SK-N-MC (cell line): Measurements from ENCODE around the gene PSG1.
"Not testable (repeated sequence)": the region's sequence is repeated elsewhere in the genome, so short reads cannot be mapped to it uniquely, and the experiment has no call there.

ENCODE experiments used
- DNase-seq: peaks from one replicate; pipeline ENCODE4 v3.0.0-alpha.2; 2011; ENCODE audit warnings: low read depth, low spot score
- H3K27ac ChIP-seq: fragments of 200-600 bp; sonication (generic); 2 replicates; pipeline ENCODE4 v1.5.1; 2016; ENCODE audit warnings: mixed run types
- H3K36me3 ChIP-seq: fragments of 200-600 bp; sonication (generic); 2 replicates; pipeline ENCODE4 v1.6.1; 2017; ENCODE audit warnings: antibody characterized with exemption, low read length, mixed read lengths; ENCODE audit not compliant: insufficient read depth
- H3K4me3 ChIP-seq: fragments of 200-600 bp; sonication (generic); 2 replicates; pipeline ENCODE4 v1.5.1; 2016
- H3K9ac ChIP-seq: fragments of 200-600 bp; sonication (generic); 2 replicates; pipeline ENCODE4 v1.8.0; 2017; ENCODE audit warnings: mixed run types, mixed read lengths; ENCODE audit not compliant: insufficient read length
- H3K9me3 ChIP-seq: fragments of 200-600 bp; sonication (generic); 2 replicates; pipeline ENCODE4 v1.6.1; 2017; ENCODE audit warnings: low read depth, mild to moderate bottlenecking, antibody characterized with exemption, low read length, moderate library complexity, mixed read lengths
- EZH2 ChIP-seq: fragments of 200-600 bp; sonication (generic); IDR thresholded peaks from one replicate; pipeline ENCODE4 v1.6.1; 2017; ENCODE audit warnings: antibody characterized with exemption
- FOXP2 ChIP-seq: optimal IDR thresholded peaks from 2 replicates; pipeline ENCODE3; 2011; ENCODE audit warnings: mild to moderate bottlenecking, moderate library complexity; ENCODE audit not compliant: insufficient read depth; ENCODE audit errors: extremely low read length, control extremely low read depth
- POLR2AphosphoS5 ChIP-seq: IDR thresholded peaks from 2 replicates; pipeline ENCODE4 v1.6.1; 2012; ENCODE audit warnings: mild to moderate bottlenecking, low read depth, low read length, borderline replicate concordance

The PSG1 gene

DNA sequence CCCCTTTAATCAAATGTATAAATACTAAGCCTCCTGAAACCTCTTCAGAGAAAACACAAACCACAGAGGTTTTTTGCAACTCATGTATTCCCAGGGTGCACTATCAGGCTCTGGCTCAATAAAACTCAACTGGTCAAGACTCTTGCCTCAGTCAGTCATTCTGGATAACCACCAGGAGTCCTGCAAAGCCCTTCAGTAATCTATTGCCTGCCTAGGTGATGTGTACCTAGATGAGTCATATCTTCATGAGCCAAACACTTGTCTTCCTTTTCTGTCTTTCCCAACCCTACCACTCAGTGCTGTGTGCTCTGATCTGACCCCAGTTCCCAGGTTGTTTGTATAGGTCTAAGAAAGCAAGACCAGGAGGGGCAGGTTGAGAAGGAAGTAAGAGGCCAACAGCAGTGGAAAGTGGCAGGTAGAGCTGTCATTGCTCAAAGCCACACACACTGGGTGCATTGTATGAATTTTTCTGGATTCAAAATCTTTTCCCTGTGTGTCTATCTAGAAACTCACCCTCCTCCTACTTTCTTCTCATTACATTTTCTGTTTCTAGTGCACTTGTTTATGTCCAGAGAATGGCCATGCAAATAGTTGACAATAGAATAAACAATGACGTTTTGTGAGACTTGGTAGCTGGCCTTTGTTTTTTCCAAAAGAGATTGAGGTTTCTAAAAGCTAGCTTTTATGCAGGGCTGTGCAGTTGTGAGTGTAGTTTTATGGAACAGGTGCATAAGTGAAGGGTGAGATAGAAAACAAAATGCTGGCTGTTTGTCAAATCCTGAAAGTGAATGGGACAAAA, 48.1 kb downstream of the PSG1 start:
- no peak overlapping the region for H3K4me3 ChIP-seq
- TF ChIP-seq POLR2AphosphoS5 (no peak), EZH2 (no peak), FOXP2 (no peak)
- no peaks in the 10 kb centered on the region for H3K9me3 ChIP-seq
- no peaks in the 10 kb centered on the region for H3K36me3 ChIP-seq
- DNase-seq: no peak
- H3K27ac ChIP-seq: no peak overlapping the region
- no peak overlapping the region for H3K9ac ChIP-seq

DNA sequence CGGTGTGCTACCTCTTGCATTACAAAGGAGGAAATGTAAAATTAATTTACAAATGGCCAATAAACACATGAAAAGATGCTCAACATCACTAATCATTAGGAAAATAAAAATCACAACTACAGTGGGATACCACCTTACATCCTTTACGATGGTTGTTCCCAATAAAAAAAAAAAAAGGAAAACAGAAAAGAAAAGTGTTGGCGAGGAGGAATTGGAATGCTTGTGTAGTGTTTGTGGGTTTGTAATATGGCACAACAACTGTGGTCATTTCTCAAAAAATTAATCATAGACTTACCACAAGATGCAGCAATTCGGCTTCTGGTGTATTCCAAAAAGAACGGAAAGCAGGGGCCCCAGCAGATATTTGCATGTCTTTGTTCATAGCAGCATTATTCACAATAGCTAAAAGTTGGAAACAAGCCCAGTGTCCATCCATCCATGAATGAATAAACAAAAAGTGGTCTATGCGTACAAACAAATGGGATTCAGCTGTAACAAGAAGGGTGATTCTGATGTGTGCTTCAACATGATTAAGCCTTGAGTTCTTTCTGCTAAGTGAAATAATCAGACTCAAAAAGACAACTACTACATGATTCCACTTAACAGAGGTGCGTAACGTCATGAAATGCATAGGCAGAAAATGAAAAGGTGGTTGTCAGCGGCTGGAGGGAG, 58.1 kb downstream of the PSG1 start:
- not testable (repeated sequence) for DNase-seq, H3K36me3 ChIP-seq, H3K4me3 ChIP-seq, H3K9me3 ChIP-seq, H3K27ac ChIP-seq, H3K9ac ChIP-seq

DNA sequence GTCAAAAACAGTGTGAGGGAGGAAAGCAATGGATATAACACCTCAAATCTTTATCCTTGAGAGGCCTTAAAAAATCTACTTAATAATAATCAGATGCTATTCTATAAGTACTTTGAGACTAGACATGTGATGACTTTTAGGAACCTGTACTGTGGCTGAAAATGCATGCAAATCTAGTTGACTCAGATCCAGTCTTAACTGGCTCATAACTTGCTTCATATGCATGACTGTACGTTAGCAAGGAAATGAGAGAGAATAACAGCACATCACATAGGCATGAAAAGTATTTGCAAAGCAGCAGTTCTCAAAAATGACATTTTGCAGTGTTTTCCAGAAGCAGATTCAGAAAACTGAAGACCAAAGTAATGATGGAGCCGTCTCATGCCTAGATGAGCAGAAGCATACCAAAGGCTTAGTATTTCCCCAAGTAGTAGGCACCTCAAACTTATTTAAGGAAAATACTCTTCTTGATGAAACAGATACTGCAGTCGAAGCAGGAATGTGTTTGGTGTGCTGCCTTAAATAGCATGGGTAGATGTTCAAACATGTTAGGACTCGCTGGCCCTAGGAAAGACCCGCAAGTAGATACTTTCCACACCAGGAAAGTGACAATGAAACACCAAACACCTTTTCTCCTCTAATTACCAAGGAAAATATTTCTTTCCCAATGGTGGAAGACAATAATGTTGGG, 59.4 kb downstream of the PSG1 start:
- not testable (repeated sequence) for H3K27ac ChIP-seq, H3K9ac ChIP-seq, H3K4me3 ChIP-seq, DNase-seq, H3K9me3 ChIP-seq, H3K36me3 ChIP-seq

DNA sequence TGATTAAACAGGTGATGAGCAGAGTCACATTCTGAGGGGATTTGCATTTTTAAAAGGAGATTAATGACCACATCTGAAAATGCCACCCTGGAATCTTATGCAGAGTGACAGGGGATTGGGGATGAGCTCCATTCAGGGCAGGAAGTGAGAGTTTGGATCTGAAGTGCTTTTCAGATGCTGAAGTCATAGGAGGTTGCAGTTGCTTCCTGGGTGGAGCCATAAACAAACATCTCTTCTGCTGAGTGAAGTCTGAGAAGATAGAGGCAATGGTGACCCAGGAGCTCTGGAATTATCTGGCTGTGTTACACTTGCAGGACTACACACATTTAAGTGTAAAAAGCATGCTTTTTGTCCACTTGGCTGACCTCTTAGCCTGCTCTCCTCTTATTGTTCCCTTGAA, 62.6 kb downstream of the PSG1 start:
- no peak overlapping the region for H3K27ac ChIP-seq
- H3K9me3 ChIP-seq: no peaks in the 10 kb centered on the region
- TF ChIP-seq EZH2 (no peak), POLR2AphosphoS5 (no peak), FOXP2 (no peak)
- no peak for DNase-seq
- H3K36me3 ChIP-seq: no peaks in the 10 kb centered on the region
- no peak overlapping the region for H3K4me3 ChIP-seq
- H3K9ac ChIP-seq: no peak overlapping the region
